ENCODE results near the gene ZBTB16.

Gene ZBTB16

GRCh38 chr11:114172055-114172861 is 112.7 kb downstream of the ZBTB16 start:
- no peak overlapping the region for H2BK120ac ChIP-seq (ENCODE audit: low read depth, low read length)
- H3K23ac ChIP-seq (ENCODE audit: low read length): no peak overlapping the region
- no peak overlapping the region for H3K9ac ChIP-seq (ENCODE audit: low read length)
- H3K27me3 ChIP-seq (ENCODE audit: insufficient read depth, low read length, poor library complexity): no peaks in the 10 kb centered on the region
- H2AK5ac ChIP-seq (ENCODE audit: low read length): no peak overlapping the region
- no peak overlapping the region for H2BK15ac ChIP-seq (replicated peaks; ENCODE audit: low read depth)
- no peak overlapping the region for H3K4me3 ChIP-seq (ENCODE audit: low read length)
- H3K79me2 ChIP-seq (ENCODE audit: control insufficient read depth, insufficient read depth, low read length): no peaks in the 10 kb centered on the region
- no peak overlapping the region for H3K4me2 ChIP-seq (ENCODE audit: low read length)
- H3K4ac ChIP-seq (ENCODE audit: low read depth, low read length): no peak overlapping the region
- no peak overlapping the region for H3K27ac ChIP-seq (ENCODE audit: low read depth, low read length)
- H3K79me1 ChIP-seq (ENCODE audit: low read length): no peaks in the 10 kb centered on the region
- H3K4me1 ChIP-seq (ENCODE audit: control insufficient read depth, low read depth, low read length): no peaks in the 10 kb centered on the region
- no peak overlapping the region for H3K56ac ChIP-seq (ENCODE audit: low read length)
- H3K18ac ChIP-seq (ENCODE audit: low read length): no peak overlapping the region
- no peak for DNase-seq
- no peak overlapping the region for H2BK5ac ChIP-seq (ENCODE audit: low read length)
- no peak overlapping the region for H4K5ac ChIP-seq (ENCODE audit: low read length)
- no CpG with 5 or more reads among the region's 14 CpGs for WGBS (ENCODE audit: extremely low coverage, insufficient coverage, low lambda C conversion rate)
- H3K36me3 ChIP-seq (ENCODE audit: control insufficient read depth, insufficient read depth, low read length): no peaks in the 10 kb centered on the region
- no peak overlapping the region for H4K8ac ChIP-seq (ENCODE audit: low read depth, low read length)

- H3K56ac ChIP-seq (ENCODE audit: low read length): no peak overlapping the region
- no peak overlapping the region for H3K4me3 ChIP-seq (ENCODE audit: low read length)
- no peak overlapping the region for H4K5ac ChIP-seq (ENCODE audit: low read length)
- no peak overlapping the region for H2BK15ac ChIP-seq (replicated peaks; ENCODE audit: low read depth)
- H2BK5ac ChIP-seq (ENCODE audit: low read length): no peak overlapping the region
- H3K79me2 ChIP-seq (ENCODE audit: control insufficient read depth, insufficient read depth, low read length): no peaks in the 10 kb centered on the region
- no peak overlapping the region for H4K8ac ChIP-seq (ENCODE audit: low read depth, low read length)
- no peaks in the 10 kb centered on the region for H3K36me3 ChIP-seq (ENCODE audit: control insufficient read depth, insufficient read depth, low read length)
- no peak overlapping the region for H3K9ac ChIP-seq (ENCODE audit: low read length)
- no peak overlapping the region for H2BK120ac ChIP-seq (ENCODE audit: low read depth, low read length)
- no CpG with 5 or more reads among the region's 8 CpGs for WGBS (ENCODE audit: extremely low coverage, insufficient coverage, low lambda C conversion rate)
- H3K4me2 ChIP-seq (ENCODE audit: low read length): no peak overlapping the region
- no peaks in the 10 kb centered on the region for H3K4me1 ChIP-seq (ENCODE audit: control insufficient read depth, low read depth, low read length)
- H3K23ac ChIP-seq (ENCODE audit: low read length): no peak overlapping the region
- no peaks in the 10 kb centered on the region for H3K27me3 ChIP-seq (ENCODE audit: insufficient read depth, low read length, poor library complexity)
- no peak overlapping the region for H3K27ac ChIP-seq (ENCODE audit: low read depth, low read length)
- DNase-seq: no peak
- no peak overlapping the region for H3K4ac ChIP-seq (ENCODE audit: low read depth, low read length)
- no peak overlapping the region for H3K18ac ChIP-seq (ENCODE audit: low read length)
- H3K79me1 ChIP-seq (ENCODE audit: low read length): no peaks in the 10 kb centered on the region
- H2AK5ac ChIP-seq (ENCODE audit: low read length): no peak overlapping the region
Observed at GRCh38 chr11:114172871-114173444, 113.4 kb downstream of the ZBTB16 start.

GRCh38 chr11:114173843-114174242 is 114.3 kb downstream of the ZBTB16 start:
- Histone ChIP-seq H3K27me3 (ENCODE audit: insufficient read depth, low read length, poor library complexity) (no peaks in the 10 kb centered on the region), H3K23ac (ENCODE audit: low read length) (no peak overlapping the region), H3K79me2 (ENCODE audit: control insufficient read depth, insufficient read depth, low read length) (no peaks in the 10 kb centered on the region), H3K9ac (ENCODE audit: low read length) (no peak overlapping the region), H3K79me1 (ENCODE audit: low read length) (no peaks in the 10 kb centered on the region), H3K27ac (ENCODE audit: low read depth, low read length) (no peak overlapping the region), H2AK5ac (ENCODE audit: low read length) (no peak overlapping the region), H3K56ac (ENCODE audit: low read length) (no peak overlapping the region), H2BK120ac (ENCODE audit: low read depth, low read length) (no peak overlapping the region), H3K4me3 (ENCODE audit: low read length) (no peak overlapping the region), H4K5ac (ENCODE audit: low read length) (no peak overlapping the region), H2BK15ac (replicated peaks; ENCODE audit: low read depth) (no peak overlapping the region), H2BK5ac (ENCODE audit: low read length) (no peak overlapping the region), H3K4ac (ENCODE audit: low read depth, low read length) (no peak overlapping the region), H3K36me3 (ENCODE audit: control insufficient read depth, insufficient read depth, low read length) (no peaks in the 10 kb centered on the region), H4K8ac (ENCODE audit: low read depth, low read length) (no peak overlapping the region), H3K18ac (ENCODE audit: low read length) (no peak overlapping the region), H3K4me1 (ENCODE audit: control insufficient read depth, low read depth, low read length) (no peaks in the 10 kb centered on the region), H3K4me2 (ENCODE audit: low read length) (no peak overlapping the region)
- no peak for DNase-seq
- no CpG with 5 or more reads among the region's 5 CpGs for WGBS (ENCODE audit: extremely low coverage, insufficient coverage, low lambda C conversion rate)

GRCh38 chr11:114174712-114175495 is 115.4 kb downstream of the ZBTB16 start:
- H3K4me3 ChIP-seq (ENCODE audit: low read length): no peak overlapping the region
- no peak for DNase-seq
- no peak overlapping the region for H3K4me2 ChIP-seq (ENCODE audit: low read length)
- H3K27ac ChIP-seq (ENCODE audit: low read depth, low read length): no peak overlapping the region
- H2BK15ac ChIP-seq (replicated peaks; ENCODE audit: low read depth): no peak overlapping the region
- no peak overlapping the region for H3K23ac ChIP-seq (ENCODE audit: low read length)
- H3K79me2 ChIP-seq (ENCODE audit: control insufficient read depth, insufficient read depth, low read length): no peaks in the 10 kb centered on the region
- no peak overlapping the region for H3K9ac ChIP-seq (ENCODE audit: low read length)
- no peak overlapping the region for H2BK120ac ChIP-seq (ENCODE audit: low read depth, low read length)
- H2AK5ac ChIP-seq (ENCODE audit: low read length): no peak overlapping the region
- no peak overlapping the region for H2BK5ac ChIP-seq (ENCODE audit: low read length)
- no peak overlapping the region for H3K4ac ChIP-seq (ENCODE audit: low read depth, low read length)
- H4K8ac ChIP-seq (ENCODE audit: low read depth, low read length): no peak overlapping the region
- no peak overlapping the region for H4K5ac ChIP-seq (ENCODE audit: low read length)
- no peak overlapping the region for H3K18ac ChIP-seq (ENCODE audit: low read length)
- WGBS (ENCODE audit: extremely low coverage, insufficient coverage, low lambda C conversion rate): no CpG with 5 or more reads among the region's 3 CpGs
- no peaks in the 10 kb centered on the region for H3K27me3 ChIP-seq (ENCODE audit: insufficient read depth, low read length, poor library complexity)
- no peaks in the 10 kb centered on the region for H3K79me1 ChIP-seq (ENCODE audit: low read length)
- H3K36me3 ChIP-seq (ENCODE audit: control insufficient read depth, insufficient read depth, low read length): no peaks in the 10 kb centered on the region
- no peaks in the 10 kb centered on the region for H3K4me1 ChIP-seq (ENCODE audit: control insufficient read depth, low read depth, low read length)
- H3K56ac ChIP-seq (ENCODE audit: low read length): no peak overlapping the region

GRCh38 chr11:114175706-114176105 is 116.2 kb downstream of the ZBTB16 start:
- H2BK15ac ChIP-seq (replicated peaks; ENCODE audit: low read depth): no peak overlapping the region
- H3K23ac ChIP-seq (ENCODE audit: low read length): no peak overlapping the region
- H3K4me3 ChIP-seq (ENCODE audit: low read length): no peak overlapping the region
- H3K4me2 ChIP-seq (ENCODE audit: low read length): no peak overlapping the region
- peak; percentile 67 for DNase-seq
- no peak overlapping the region for H3K18ac ChIP-seq (ENCODE audit: low read length)
- H2BK5ac ChIP-seq (ENCODE audit: low read length): no peak overlapping the region
- H3K79me2 ChIP-seq (ENCODE audit: control insufficient read depth, insufficient read depth, low read length): no peaks in the 10 kb centered on the region
- no peak overlapping the region for H4K5ac ChIP-seq (ENCODE audit: low read length)
- H3K56ac ChIP-seq (ENCODE audit: low read length): no peak overlapping the region
- H3K79me1 ChIP-seq (ENCODE audit: low read length): no peaks in the 10 kb centered on the region
- no peak overlapping the region for H2BK120ac ChIP-seq (ENCODE audit: low read depth, low read length)
- no peaks in the 10 kb centered on the region for H3K36me3 ChIP-seq (ENCODE audit: control insufficient read depth, insufficient read depth, low read length)
- no peak overlapping the region for H3K4ac ChIP-seq (ENCODE audit: low read depth, low read length)
- H3K27ac ChIP-seq (ENCODE audit: low read depth, low read length): no peak overlapping the region
- H3K27me3 ChIP-seq (ENCODE audit: insufficient read depth, low read length, poor library complexity): no peaks in the 10 kb centered on the region
- H2AK5ac ChIP-seq (ENCODE audit: low read length): no peak overlapping the region
- WGBS (ENCODE audit: extremely low coverage, insufficient coverage, low lambda C conversion rate): no CpG with 5 or more reads among the region's 6 CpGs
- H3K9ac ChIP-seq (ENCODE audit: low read length): no peak overlapping the region
- no peak overlapping the region for H4K8ac ChIP-seq (ENCODE audit: low read depth, low read length)
- no peaks in the 10 kb centered on the region for H3K4me1 ChIP-seq (ENCODE audit: control insufficient read depth, low read depth, low read length)
